ENCODE results near the gene SERINC1. TPM values are rescaled to one million over a fixed set of nuclear protein-coding genes. Genes with fewer than 3 reads are reported as not detected.

Gene SERINC1
- total RNA-seq, 1 donor from 2014 or later: 91.1 TPM

DNA sequence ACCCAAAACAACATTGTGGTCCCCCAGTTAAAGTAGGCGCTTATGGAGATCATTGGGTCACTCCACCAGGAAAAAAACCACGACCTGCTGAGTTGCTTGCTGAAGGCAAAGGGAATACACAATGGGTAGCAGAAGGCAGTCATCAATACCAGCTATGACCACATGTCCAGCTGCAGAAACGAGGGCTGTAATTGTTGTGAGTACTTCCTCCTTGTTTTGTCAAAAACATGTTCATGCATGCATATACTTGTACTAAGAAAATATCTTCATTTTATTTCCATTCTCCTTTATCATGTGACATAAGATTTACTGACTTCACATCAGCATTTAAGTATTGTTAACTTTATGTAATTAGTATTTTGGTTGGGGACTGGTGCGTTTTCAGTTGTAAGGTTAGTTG, 16.9 kb downstream of the SERINC1 start:
- H3K27ac Mint-ChIP-seq: no peak overlapping the region
- no peak overlapping the region for H3K4me3 Mint-ChIP-seq (ENCODE audit: low read depth)
- H3K27me3 Mint-ChIP-seq: no peaks in the 10 kb centered on the region
- DNase-seq (ENCODE audit: low spot score, unreplicated experiment): no peak
- no peaks in the 10 kb centered on the region for H3K9me3 Mint-ChIP-seq (ENCODE audit: low read depth)
- H3K36me3 Mint-ChIP-seq (ENCODE audit: insufficient read depth): peaks cover 30% of the 10 kb centered on the region
- TF ChIP-seq, protein P1, sequence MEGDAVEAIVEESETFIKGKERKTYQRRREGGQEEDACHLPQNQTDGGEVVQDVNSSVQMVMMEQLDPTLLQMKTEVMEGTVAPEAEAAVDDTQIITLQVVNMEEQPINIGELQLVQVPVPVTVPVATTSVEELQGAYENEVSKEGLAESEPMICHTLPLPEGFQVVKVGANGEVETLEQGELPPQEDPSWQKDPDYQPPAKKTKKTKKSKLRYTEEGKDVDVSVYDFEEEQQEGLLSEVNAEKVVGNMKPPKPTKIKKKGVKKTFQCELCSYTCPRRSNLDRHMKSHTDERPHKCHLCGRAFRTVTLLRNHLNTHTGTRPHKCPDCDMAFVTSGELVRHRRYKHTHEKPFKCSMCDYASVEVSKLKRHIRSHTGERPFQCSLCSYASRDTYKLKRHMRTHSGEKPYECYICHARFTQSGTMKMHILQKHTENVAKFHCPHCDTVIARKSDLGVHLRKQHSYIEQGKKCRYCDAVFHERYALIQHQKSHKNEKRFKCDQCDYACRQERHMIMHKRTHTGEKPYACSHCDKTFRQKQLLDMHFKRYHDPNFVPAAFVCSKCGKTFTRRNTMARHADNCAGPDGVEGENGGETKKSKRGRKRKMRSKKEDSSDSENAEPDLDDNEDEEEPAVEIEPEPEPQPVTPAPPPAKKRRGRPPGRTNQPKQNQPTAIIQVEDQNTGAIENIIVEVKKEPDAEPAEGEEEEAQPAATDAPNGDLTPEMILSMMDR (IDR thresholded peaks at IDR 0.05; ENCODE audit: unreplicated experiment): no peak
- peaks cover 10% of the 10 kb centered on the region for H3K4me1 Mint-ChIP-seq (ENCODE audit: low read depth)

DNA sequence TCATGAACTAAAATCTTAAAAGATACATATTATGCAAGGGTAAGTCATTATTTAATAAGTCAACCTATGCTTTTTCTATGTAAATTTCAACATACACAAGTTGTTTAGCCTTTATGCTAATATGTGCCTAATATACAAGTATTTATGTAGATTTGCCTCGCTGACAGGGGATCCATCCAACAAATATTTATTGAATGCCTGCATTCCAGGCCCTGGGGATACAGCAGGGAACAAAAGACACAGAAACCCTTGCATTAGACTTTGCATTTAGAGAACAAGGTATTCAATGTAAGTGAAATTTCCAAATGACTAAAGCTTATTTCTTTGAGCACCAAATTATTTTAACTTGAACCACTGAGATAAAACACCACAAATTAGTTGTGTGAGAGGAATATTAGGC, 19.1 kb downstream of the SERINC1 start:
- no peak overlapping the region for H3K4me3 Mint-ChIP-seq (ENCODE audit: low read depth)
- no peak overlapping the region for H3K27ac Mint-ChIP-seq
- no peaks in the 10 kb centered on the region for H3K9me3 Mint-ChIP-seq (ENCODE audit: low read depth)
- DNase-seq (ENCODE audit: low spot score, unreplicated experiment): no peak
- TF ChIP-seq, protein P1 (IDR thresholded peaks at IDR 0.05; ENCODE audit: unreplicated experiment): no peak
- no peaks in the 10 kb centered on the region for H3K27me3 Mint-ChIP-seq
- peaks cover 39% of the 10 kb centered on the region for H3K36me3 Mint-ChIP-seq (ENCODE audit: insufficient read depth)
- no peaks in the 10 kb centered on the region for H3K4me1 Mint-ChIP-seq (ENCODE audit: low read depth)

DNA sequence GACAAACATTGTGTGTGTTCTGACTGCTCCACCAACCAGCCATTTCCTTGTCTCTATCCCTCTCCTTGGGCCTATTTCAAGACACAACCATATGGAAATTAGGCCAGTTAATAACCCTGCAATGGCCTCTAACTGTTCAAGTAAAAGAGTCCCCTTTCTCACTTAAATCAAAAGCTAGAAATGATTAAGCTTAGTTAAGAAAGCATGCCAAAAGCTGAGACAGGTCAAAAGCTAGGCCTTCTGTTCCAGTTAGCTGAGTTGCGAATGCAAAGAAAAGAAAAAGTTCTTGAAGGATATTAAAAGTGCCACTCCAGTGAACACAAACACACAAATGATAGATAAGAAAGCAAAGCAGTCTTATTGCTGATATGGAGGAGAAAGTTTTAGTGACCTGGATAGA, 22.5 kb downstream of the SERINC1 start:
- Mint-ChIP-seq H3K9me3 (ENCODE audit: low read depth) (no peaks in the 10 kb centered on the region), H3K27ac (no peak overlapping the region), H3K4me1 (ENCODE audit: low read depth) (no peaks in the 10 kb centered on the region), H3K4me3 (ENCODE audit: low read depth) (no peak overlapping the region), H3K27me3 (no peaks in the 10 kb centered on the region), H3K36me3 (ENCODE audit: insufficient read depth) (peaks cover 36% of the 10 kb centered on the region)
- DNase-seq (ENCODE audit: low spot score, unreplicated experiment): no peak
- TF ChIP-seq, protein P1 (IDR thresholded peaks at IDR 0.05; ENCODE audit: unreplicated experiment): no peak

DNA sequence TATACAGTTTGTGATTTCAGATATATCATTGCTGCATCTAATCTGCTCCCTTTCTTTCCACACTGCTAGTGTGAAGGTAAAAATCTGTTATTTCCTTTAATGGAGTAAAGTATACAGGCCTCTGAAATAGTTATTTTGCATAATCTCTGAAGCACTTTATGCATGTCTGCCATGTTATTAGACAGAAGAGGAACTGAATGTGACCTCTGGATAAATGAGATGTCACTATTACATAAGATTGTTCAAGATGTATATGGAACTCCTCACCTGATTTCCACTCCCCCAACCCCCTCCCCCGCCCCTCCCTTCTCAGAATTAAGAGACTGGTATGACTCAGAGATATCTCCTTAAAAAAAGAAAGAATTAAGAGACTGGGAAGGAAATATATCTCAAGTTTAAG, 26.3 kb downstream of the SERINC1 start:
- Mint-ChIP-seq H3K36me3 (ENCODE audit: insufficient read depth) (peaks cover 43% of the 10 kb centered on the region), H3K27me3 (no peaks in the 10 kb centered on the region), H3K4me1 (ENCODE audit: low read depth) (no peaks in the 10 kb centered on the region), H3K9me3 (ENCODE audit: low read depth) (peaks cover 16% of the 10 kb centered on the region), H3K4me3 (ENCODE audit: low read depth) (no peak overlapping the region), H3K27ac (no peak overlapping the region)
- no peak for DNase-seq (ENCODE audit: low spot score, unreplicated experiment)
- TF ChIP-seq, protein P1 (IDR thresholded peaks at IDR 0.05; ENCODE audit: unreplicated experiment): no peak

DNA sequence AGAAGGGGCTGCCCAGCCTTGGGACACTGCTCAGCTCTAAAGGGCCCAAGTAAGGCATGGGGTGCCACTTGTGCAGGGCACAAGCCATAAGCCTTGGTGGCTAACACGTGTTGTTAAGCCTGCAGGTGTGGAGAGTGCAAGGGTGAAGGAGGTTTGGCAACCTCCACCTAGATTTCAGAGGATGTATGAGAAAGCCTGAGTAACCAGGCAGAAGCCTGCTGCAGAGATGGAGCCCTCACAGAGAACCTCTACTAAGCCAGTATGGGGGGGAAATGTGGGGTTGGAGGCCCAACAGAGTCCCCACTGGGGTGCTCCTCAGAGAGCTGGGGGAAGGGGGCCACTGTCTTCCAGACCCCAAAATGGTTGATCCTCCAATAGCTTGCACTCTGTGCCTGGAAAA, 32.6 kb downstream of the SERINC1 start:
- DNase-seq (ENCODE audit: low spot score, unreplicated experiment): no peak
- Mint-ChIP-seq H3K4me1 (ENCODE audit: low read depth) (no peaks in the 10 kb centered on the region), H3K27me3 (no peaks in the 10 kb centered on the region), H3K9me3 (ENCODE audit: low read depth) (peaks cover 41% of the 10 kb centered on the region), H3K4me3 (ENCODE audit: low read depth) (no peak overlapping the region), H3K27ac (no peak overlapping the region), H3K36me3 (ENCODE audit: insufficient read depth) (peaks cover 67% of the 10 kb centered on the region)
- TF ChIP-seq, protein P1 (IDR thresholded peaks at IDR 0.05; ENCODE audit: unreplicated experiment): no peak

All from progenitor cell of endocrine pancreas (in vitro differentiated cells).